ENCODE results near the gene FGF11. TPM values are rescaled to one million over a fixed set of nuclear protein-coding genes. Genes with fewer than 3 reads are reported as not detected.
A peak's percentile ranks its signal among the peaks of the same experiment; 100 is the strongest.
"Not testable (repeated sequence)": the region's sequence is repeated elsewhere in the genome, so short reads cannot be mapped to it uniquely, and the experiment has no call there.

The FGF11 gene
- total and polyA plus RNA-seq, 2 donors from 2014 or later, result 1.4 to 7.7 TPM

- H3K4me1 ChIP-seq (ENCODE audit: control insufficient read depth in 2 of 3, insufficient read depth in 2 of 3, low read depth in 1 of 3, low read length in 3 of 3), result peaks cover 2 to 44% (median 15%) of the 10 kb centered on the region in 3 donors
- no peak for TF ChIP-seq CTCF (IDR thresholded peaks at IDR 0.05; ENCODE audit: borderline replicate concordance, extremely low read depth, insufficient read depth)
- peak within 1 kb of the TSS; percentile 71 to 91 (median 79) for H3K4me3 ChIP-seq (ENCODE audit: low read length in 3 of 3)
- no peaks in the 10 kb centered on the region for H3K36me3 ChIP-seq (ENCODE audit: control insufficient read depth in 2 of 3, insufficient read depth in 3 of 3, low read length in 3 of 3)
- no peaks in the 10 kb centered on the region for H3K9me3 ChIP-seq (ENCODE audit: control insufficient read depth in 2 of 3, insufficient read depth in 1 of 3, low read length in 3 of 3)
- DNase-seq, result peak; percentile 68 to 89 (median 76)
- FAIRE-seq, result no peak
- H3K9ac ChIP-seq (ENCODE audit: low read length in 3 of 3), result peak within 1 kb of the TSS; percentile 67 to 97 (median 93)
- peak within 1 kb of the TSS; percentile 98 to 99 for H3K27ac ChIP-seq (ENCODE audit: low read depth in 2 of 2, low read length in 2 of 2)
- intact Hi-C loops (cut with DNase I), result no loop called here
- H3K27me3 ChIP-seq (ENCODE audit: control insufficient read depth, insufficient read depth, low read length), result no peaks in the 10 kb centered on the region
These were observed 40.1 kb downstream of the FGF11 start, which contains the start of gene ZBTB4 for GRCh38 chr17:7479213-7480088. Gene ZBTB4, minus strand, starts transcription at chr17:7479631. Its CDS starts 12,830 bp downstream, at chr17:7466801.

GRCh38 chr17:7480089-7480384 lies 40.7 kb downstream of the FGF11 start:
- FAIRE-seq, result no peak
- peak overlapping the region; percentile 67 to 97 (median 93) for H3K9ac ChIP-seq (ENCODE audit: low read length in 3 of 3)
- TF ChIP-seq CTCF (IDR thresholded peaks at IDR 0.05; ENCODE audit: borderline replicate concordance, extremely low read depth, insufficient read depth), result no peak
- intact Hi-C loops (cut with DNase I), result no loop called here
- H3K27me3 ChIP-seq (ENCODE audit: control insufficient read depth, insufficient read depth, low read length), result no peaks in the 10 kb centered on the region
- H3K4me3 ChIP-seq (ENCODE audit: low read length in 3 of 3), result peak overlapping the region; percentile 71 to 85 (median 79)
- H3K4me1 ChIP-seq (ENCODE audit: control insufficient read depth in 2 of 3, insufficient read depth in 2 of 3, low read depth in 1 of 3, low read length in 3 of 3), result peaks cover 2 to 44% (median 15%) of the 10 kb centered on the region in 3 donors
- H3K27ac ChIP-seq (ENCODE audit: low read depth in 2 of 2, low read length in 2 of 2), result peak overlapping the region; percentile 98
- H3K9me3 ChIP-seq (ENCODE audit: control insufficient read depth in 2 of 3, insufficient read depth in 1 of 3, low read length in 3 of 3), result no peaks in the 10 kb centered on the region
- no peaks in the 10 kb centered on the region for H3K36me3 ChIP-seq (ENCODE audit: control insufficient read depth in 2 of 3, insufficient read depth in 3 of 3, low read length in 3 of 3)
- DNase-seq, result peak in 1 of 5 donors; percentile 29

DNA sequence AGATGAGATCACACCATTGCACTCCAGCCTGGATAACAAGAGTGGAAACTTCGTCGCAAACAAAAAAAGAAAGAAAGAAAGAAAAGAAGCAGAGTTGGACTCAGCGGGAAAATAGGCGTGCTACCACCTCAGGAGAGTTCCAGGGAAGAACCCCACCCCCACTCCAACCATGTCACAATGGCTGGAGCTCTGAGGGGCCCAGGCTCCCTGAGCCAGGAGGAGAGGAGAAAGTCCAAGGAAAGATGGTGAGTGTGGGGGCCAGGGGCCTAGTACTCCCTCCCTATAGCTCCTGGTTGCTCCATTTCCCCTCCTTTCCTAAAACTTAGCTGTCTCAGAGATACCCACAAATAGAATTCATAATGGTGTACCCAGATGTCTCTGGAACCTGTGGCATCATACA lies 42.0 kb downstream of the FGF11 start, which contains the start of gene SLC35G6:
SLC35G6 (plus strand) TSS at position 172 of the 400 bp plus-strand sequence; CDS start at position 243, 71 bp downstream.
- Histone ChIP-seq H3K9ac (ENCODE audit: low read length in 3 of 3) (peak within 1 kb of the TSS in 1 of 3 donors; percentile 93), H3K4me1 (ENCODE audit: control insufficient read depth in 2 of 3, insufficient read depth in 2 of 3, low read depth in 1 of 3, low read length in 3 of 3) (peaks cover 2 to 37% (median 11%) of the 10 kb centered on the region in 3 donors), H3K4me3 (ENCODE audit: low read length in 3 of 3) (peak within 1 kb of the TSS in 1 of 3 donors; percentile 85), H3K27ac (ENCODE audit: low read depth in 2 of 2, low read length in 2 of 2) (peak within 1 kb of the TSS; percentile 98)
- peak in 1 of 5 donors; percentile 27 for DNase-seq
- FAIRE-seq; intact Hi-C loops (cut with DNase I); H3K36me3 ChIP-seq (ENCODE audit: control insufficient read depth in 2 of 3, insufficient read depth in 3 of 3, low read length in 3 of 3); H3K9me3 ChIP-seq (ENCODE audit: control insufficient read depth in 2 of 3, insufficient read depth in 1 of 3, low read length in 3 of 3); H3K27me3 ChIP-seq (ENCODE audit: control insufficient read depth, insufficient read depth, low read length): not testable (repeated sequence)

GRCh38 chr17:7481842-7482741 lies 42.8 kb downstream of the FGF11 start:
- FAIRE-seq, result not testable (repeated sequence)
- DNase-seq, result peak in 1 of 5 donors; percentile 76
- peak overlapping the region; percentile 100 for H3K27ac ChIP-seq (ENCODE audit: low read depth in 2 of 2, low read length in 2 of 2)

GRCh38 chr17:7482742-7483088 lies 43.4 kb downstream of the FGF11 start:
- peak overlapping the region; percentile 100 for H3K27ac ChIP-seq (ENCODE audit: low read depth in 2 of 2, low read length in 2 of 2)
- H3K27me3 ChIP-seq (ENCODE audit: control insufficient read depth, insufficient read depth, low read length); intact Hi-C loops (cut with DNase I); H3K9me3 ChIP-seq (ENCODE audit: control insufficient read depth in 2 of 3, insufficient read depth in 1 of 3, low read length in 3 of 3); FAIRE-seq; H3K36me3 ChIP-seq (ENCODE audit: control insufficient read depth in 2 of 3, insufficient read depth in 3 of 3, low read length in 3 of 3): not testable (repeated sequence)
- H3K4me1 ChIP-seq (ENCODE audit: control insufficient read depth in 2 of 3, insufficient read depth in 2 of 3, low read depth in 1 of 3, low read length in 3 of 3), result peaks cover 2 to 29% (median 5%) of the 10 kb centered on the region in 3 donors
- H3K9ac ChIP-seq (ENCODE audit: low read length in 3 of 3), result peak overlapping the region in 1 of 3 donors; percentile 99
- peak in 2 of 5 donors; percentile 51 to 76 for DNase-seq
- H3K4me3 ChIP-seq (ENCODE audit: low read length in 3 of 3), result peak overlapping the region; percentile 92 to 96 (median 92)

More at GRCh38 chr17:7481842-7482741, 42.8 kb downstream of the FGF11 start:
- H3K36me3 ChIP-seq (ENCODE audit: control insufficient read depth in 2 of 3, insufficient read depth in 3 of 3, low read length in 3 of 3); H3K9ac ChIP-seq (ENCODE audit: low read length in 3 of 3); H3K4me3 ChIP-seq (ENCODE audit: low read length in 3 of 3); intact Hi-C loops (cut with DNase I); H3K9me3 ChIP-seq (ENCODE audit: control insufficient read depth in 2 of 3, insufficient read depth in 1 of 3, low read length in 3 of 3); H3K27me3 ChIP-seq (ENCODE audit: control insufficient read depth, insufficient read depth, low read length): not testable (repeated sequence)
- peaks cover 2 to 30% (median 7%) of the 10 kb centered on the region in 3 donors for H3K4me1 ChIP-seq (ENCODE audit: control insufficient read depth in 2 of 3, insufficient read depth in 2 of 3, low read depth in 1 of 3, low read length in 3 of 3)

Data from kidney (tissue), 14 donors.